Stimulated activated CD4-positive, alpha-beta T cell treated with anti-CD3 and anti-CD28 coated beads, Interleukin-2, amount 100 ng/mL, for 4 hours (primary cell): Measurements from ENCODE around the gene ZNF319.
A peak's percentile ranks its signal among the peaks of the same experiment; 100 is the strongest.
"Not testable (repeated sequence)": the region's sequence is repeated elsewhere in the genome, so short reads cannot be mapped to it uniquely, and the experiment has no call there.

ENCODE experiments used
- DNase-seq: peaks from one replicate; pipeline ENCODE4 v3.0.0-alpha.2; 2020; ENCODE audit warnings: low read depth

The ZNF319 gene

DNA sequence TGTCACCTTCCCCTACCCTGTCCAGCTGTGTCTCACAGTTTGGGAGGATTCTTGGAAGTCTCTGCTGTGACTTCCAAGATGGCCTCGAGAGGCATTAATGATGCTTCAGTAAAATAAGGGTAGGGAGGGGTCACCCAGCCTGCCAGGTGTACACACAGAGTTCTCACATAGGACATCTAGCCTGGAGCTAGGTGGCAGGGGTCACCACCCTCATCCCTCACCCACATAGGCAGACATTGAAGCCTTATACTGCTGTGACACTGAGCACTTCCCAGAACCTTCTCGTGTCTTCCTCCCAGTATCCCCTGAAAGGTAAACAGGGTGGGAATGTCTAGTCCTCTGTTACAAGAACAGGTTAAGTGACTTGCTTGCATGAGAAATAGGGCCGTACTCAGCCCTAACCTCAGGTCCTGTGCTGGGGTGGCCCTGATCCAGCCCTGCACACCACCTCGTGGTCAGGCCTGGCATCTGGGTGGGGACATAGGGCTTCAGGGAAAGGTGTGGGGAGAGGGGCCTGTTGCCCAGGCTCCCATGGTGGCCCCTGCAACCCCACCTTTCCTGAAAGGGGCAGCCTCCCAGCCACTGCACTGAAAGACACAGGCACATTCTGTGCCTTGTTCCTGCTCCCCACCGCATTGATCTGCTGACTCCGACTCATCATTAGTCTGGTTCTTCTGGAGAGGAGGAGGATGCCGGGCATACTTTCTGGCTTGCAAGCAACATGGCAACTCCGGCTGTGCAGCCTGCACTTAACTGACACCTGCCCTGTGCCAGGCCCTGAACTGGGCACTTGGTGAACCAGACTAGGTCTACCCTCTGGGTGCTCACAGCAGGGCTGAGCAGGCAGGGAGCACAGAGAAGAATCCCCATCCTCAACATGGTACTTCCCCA lies 21.4 kb upstream of the ZNF319 start:
- DNase-seq: no peak

DNA sequence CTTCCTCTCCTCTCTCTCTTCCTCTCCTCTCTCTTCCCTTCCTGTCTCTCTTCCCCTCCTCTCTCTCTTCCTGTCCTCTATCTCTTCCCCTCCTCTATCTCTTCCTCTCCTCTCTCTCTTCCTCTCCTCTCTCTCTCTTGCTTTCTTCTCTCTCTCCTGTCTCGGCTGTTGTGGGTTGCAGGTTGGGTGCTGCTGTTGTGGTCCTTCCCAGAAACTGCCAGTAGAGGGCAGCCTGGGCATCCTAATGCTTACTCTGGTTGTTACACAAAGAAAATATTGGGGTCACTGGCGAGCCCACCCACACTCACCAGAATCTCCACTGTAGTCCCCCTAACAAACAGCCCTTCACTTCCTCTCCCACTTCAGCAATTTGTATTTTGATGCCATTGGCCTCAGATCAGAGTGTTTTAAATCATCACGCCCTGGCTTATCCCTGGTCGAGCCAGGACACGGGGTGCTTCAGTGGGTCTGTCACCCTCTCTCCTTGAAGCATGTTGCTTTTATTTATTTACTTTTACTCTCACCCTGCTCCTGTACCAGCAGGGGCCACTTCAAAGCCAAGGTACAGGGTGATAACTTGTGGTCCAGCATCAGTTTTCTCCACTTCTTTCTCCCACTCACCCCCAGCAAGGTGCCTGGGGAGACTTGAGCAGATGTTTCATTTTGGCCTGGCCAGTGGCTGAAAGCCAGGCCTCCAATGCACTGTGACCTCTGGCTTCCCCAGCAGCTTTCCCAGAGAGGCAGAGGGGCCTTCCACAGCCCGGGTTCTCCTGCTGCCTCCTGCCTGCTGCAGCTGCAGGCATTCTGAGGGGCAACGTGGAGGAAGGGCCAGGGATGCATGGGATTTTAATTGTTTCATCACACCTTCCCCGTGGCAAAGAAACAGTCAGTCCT lies 20.4 kb upstream of the ZNF319 start:
- DNase-seq: no peak

DNA sequence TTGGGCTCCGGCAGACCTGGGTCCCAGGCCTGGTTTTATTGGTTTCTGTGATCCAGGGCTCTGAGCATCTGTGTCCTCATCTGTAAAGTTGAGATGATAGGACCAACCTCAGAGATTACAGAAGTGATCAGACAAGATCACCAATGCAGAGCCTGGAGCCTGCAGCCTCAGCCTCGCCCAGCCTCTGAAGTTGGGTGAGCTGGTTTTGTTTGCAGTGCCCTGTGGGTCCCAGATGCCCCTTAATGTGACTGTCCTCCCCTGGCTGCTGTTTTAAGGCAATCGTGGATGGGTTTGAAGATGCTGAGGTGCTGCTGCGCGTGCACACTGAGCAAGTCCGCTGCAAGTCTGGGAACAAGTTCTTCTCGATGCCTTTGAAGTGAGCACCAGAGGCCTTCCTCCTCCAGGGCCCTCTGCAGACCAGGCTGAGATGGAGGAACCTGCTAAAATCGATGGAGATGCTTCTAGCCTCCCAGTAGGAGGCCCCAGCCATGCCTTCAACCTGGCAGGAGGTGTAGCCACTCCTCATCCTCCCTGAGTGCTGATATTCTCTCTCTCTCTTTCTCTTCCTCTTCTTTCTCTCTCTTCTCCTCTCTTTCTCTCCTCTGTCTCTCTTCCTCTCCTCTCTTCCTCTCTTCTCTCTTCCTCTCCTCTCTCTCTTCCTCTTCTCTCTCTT lies 19.5 kb upstream of the ZNF319 start:
- DNase-seq: no peak

DNA sequence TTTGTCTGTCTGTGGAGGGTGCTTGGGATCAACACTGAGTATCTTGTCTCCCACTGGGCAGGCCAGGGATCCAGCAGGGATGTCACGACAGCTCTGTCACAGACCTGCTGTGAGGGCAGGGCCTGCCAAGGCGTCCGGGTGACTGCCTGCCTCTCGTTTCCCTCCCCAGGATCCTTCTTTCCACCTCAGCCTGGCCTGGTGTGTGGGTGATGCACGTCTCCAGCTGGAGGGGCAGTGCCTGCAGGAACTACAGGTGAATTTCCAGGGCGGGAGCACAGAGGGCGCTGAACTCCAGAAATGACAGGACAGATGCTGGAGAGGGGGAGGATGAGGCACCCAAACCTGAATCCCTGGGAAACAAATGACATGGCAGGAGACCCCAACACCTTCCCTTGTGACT lies 18.3 kb upstream of the ZNF319 start:
- DNase-seq: no peak

DNA sequence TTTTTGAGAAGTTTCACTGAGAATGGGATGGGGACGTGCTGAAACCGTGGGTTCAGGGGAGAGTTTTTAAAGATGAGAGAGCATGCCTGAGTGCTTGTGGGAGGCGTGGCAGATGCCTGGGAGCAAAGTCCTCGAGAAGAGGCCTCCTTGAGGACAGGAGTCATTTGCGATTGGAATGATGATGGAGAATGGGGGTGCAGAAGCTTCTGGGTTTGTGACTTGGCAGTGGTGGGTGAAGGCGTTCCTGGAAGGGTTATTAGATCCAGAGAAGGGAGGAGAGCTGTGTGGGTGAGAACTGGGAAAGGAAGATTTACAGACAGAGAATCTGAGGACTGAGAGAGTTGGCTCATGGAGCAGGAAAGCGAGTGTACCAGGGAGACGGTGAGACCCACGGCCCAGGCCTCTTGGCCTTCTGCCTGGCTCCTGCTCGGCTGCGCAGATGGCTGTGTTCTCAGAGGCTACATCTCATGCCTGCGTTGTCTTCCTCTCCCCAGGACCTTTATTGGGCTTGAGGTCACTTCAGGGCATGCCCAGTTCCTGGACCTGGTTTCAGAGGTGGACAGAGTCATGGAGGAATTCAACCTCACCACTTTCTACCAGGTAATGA lies 16.5 kb upstream of the ZNF319 start:
- DNase-seq: no peak

DNA sequence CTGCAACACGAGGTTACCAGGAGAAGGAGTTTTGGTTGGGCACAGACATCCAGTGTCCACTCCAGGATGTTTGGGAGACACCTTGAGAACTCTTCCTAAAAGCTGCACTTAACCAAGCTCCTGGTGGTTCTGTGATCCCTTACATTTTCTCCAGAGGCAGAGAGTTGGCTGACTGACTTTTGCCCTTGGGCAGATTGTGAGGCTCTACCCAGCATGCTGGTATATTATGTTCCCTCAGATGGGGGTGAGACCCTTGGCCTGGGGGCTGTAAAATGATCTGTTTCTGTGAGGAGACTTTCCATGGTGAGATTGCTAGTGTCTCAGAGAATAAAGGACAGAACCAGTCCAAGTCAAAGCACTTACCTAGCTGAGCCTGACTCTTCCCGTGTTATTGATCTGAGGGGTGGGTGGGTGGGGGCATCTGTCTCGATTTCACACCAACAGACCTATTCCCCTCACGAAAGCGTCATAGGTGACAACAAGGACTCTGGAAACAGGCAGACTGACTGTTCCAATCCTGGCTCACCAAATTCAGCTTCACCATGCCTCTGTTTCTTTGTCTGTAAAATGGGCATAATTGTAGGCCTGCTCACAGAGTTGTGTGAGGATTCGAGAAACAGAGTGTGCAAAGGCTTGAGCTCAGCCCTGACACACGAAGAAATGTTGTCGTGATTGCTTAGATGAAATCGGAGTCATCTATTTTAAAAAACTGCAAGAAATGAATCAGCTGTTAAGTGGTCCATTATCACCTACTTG lies 12.9 kb upstream of the ZNF319 start:
- DNase-seq: no peak

DNA sequence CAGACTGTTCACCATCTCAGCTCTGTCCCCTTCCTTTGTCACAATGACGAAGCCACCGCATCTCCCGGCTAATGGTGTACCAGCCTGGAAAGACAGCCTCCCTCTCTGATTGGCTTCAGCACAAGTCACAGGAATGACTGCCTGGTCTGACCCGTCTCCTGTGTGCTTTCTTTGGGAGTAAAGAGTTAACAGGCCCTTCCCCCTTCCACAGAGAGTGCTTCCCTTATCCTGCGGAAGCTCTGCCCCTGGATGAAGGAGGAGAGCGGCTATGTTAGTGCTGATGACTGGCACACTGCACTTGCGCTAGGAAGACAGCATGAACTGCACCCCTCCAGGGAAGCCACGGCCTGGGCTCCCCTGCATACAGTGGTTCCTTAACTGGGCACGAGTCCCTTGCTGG lies 12.0 kb upstream of the ZNF319 start:
- no peak for DNase-seq

DNA sequence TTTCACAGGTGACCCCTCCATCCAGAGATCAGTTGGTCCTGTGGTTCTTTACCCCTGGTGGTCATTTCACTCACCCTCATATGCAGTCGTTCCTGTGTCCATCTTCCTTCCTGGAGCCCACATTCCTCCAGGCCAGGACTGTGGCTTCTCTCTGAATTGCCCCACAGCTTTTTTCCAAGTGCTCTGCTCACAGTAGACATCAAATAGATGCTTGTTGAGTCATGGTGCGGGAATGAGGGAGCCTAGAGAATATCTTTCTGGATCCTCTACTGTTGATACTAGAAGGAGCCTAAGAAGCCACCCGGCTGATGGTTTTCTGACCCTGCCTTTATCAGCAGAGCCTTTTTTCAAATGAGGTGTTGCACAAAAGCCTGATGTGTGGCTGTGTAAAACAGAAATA lies 11.2 kb upstream of the ZNF319 start:
- no peak for DNase-seq

DNA sequence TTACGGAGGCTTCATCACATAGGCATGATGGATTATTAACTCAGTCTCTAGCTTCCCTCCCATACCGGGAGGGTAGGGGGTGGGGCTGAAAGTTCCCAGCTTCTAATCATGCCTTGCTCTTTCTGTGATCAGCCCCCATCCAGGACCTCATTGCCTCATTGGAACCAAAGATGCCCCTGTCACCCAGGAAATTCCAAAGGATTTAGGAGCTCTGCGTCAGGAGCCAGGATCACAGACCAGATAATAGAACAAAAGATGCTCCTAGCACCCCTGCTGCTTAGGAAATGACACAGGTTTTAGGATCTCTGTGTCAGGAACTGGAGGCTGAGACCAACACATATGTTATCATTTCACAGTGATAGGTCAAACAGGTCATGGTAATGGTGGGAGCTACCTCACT lies 10.4 kb upstream of the ZNF319 start:
- DNase-seq: no peak

DNA sequence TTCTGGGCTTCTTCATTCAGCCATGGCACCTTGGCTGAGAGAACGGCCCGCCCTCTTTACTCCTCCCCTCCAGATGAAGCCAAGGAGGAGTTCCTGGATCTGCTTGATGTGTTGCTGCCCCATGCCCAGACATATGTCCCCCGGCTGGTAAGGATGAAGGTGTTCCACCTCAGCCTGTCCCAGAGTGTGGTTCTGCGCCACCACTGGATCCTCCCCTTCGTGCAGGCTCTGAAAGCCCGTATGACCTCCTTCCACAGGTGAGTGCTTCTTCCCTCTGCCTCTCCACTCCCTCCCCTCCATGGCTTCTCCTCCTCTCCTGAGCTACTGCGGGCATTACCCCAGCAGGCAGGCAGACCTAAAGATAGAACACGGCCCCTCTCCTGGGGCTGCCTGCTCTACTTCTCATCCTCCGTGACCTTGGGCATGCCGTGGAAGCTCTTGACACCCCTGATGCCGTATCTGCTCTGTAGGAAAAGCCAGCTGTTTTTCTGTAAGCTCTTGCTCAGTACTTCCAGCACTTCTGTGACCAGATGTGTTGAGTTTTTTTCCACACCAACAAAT lies 9.5 kb upstream of the ZNF319 start:
- no peak for DNase-seq

DNA sequence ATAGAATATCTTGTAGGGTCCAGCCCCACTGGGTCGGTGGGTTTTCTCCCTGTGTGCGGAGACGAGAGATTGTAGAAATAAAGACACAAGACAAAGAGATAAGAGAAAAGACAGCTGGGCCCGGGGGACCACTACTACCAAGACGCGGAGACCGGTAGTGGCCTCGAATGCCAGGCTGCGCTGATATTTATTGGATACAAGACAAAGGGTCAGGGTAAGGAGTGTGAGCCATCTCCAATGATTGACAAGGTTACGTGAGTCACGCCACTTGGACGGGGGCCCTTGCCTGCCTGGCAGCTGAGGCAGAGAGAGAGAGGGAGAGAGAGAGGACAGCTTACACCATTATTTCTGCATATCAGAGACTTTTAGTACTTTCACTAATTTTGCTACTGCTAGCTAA lies 4.3 kb upstream of the ZNF319 start:
- not testable (repeated sequence) for DNase-seq

DNA sequence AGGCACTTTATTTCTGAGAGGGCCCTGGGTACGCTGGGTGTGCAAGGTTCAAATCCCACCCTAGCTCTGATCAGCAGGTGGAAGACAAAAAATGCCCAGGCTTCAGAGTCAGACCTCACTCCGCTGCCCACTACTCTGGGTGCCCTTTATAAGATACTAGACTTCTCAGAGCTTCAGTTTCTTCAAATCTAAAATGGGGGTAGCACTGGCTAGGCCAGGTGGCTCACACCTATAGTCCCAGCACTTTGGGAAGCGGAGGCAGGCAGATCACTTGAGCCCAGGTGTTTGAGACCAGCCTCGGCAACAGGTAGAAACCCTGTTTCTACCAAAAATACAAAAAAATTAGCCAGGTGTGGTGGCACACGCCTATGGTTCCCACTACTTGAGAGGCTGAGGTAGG lies 2.5 kb upstream of the ZNF319 start:
- DNase-seq: no peak

DNA sequence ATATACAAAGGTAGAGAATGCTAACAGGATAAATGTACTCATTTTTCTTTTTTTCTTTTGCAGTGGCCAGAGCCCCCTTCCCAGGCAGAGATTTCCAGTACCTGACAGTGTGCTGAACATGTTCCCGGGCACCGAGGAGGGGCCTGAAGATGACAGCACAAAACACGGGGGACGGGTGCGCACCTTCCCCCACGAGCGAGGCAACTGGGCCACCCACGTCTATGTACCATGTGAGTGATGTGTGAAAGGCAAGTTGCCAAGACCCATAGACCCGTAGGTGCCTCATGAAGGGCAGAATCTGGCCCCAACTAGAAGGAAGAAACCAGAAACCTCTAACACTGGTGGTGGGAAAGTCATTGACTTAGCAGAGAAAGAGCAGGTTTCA lies 1.9 kb upstream of the ZNF319 start:
- DNase-seq: no peak

DNA sequence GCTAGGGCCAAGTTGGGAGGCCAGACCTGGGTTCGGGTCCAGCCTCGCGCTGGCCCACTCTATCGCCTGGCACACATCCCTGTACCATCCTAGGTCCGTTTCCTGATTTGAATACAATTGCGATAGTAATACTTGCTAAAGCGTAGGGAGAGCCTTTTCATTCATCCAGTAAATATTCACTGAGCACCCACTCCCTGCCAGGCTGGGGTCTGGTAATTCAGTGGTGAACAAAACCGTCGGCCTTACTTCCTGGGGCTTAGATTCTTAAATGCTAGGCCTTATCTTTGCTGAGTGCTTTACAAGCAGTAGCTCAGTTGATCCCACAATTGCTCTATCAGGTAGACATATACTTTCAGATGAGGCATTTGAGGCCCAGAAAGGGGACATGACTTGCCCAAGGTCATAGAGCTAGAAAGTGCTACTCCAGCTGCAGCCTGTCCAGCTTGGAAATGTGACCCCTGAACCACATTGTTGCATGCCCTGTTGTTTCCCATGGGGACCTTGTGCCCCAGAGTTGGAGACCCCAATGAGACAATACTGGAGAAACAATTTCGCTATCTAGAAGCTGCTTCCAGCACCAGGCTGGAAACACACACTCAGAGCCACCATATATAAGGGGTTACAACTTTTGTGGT lies 1.4 kb upstream of the ZNF319 start:
- no peak for DNase-seq

DNA sequence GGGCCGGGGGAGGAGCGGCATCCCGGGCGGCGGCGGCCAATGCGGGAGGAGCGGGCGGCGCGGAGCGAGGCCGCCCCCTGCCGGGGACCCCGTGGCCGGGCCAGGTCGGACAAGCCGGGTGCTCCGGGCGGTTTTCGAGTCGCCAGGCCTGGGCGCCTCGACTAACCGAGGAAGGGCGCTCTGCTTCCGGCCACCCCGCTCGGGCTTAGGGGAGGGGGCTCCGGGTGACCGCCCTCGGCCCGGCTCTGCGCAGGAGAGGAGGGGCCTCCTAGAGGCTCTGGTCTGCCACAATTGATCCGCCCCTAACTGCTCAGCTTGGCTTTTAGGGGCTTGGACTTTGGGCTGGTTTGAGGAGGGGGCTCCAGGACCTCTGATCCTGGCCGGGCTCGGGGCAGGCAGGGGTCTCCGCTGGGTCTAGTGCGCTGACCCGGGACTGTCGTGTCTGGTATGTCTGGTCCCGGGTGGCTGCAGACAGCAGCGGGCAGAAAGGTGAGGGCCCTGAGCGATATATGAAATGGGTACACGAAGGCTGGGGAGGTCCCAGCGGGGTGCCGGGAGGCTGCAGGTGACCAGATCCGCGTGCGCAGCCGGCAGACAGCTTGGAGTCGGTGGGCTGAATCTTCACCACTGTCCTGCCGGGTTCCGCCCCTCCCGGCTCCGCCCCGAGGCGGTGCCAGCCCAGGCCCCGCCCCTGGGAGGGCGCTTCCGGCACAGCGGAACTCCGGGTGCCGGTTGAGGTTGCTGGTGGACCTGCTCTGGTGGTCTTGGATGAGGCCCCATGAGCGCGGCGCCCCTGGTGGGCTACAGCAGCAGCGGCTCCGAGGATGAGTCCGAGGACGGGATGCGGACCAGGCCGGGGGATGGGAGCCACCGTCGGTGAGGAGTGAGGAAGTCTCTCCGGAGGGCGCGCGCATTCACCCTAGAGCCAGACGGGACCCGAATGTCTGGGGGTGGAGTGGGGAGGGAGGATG lies 519 bp upstream of the ZNF319 start, which contains the start of gene USB1:
USB1 (plus strand) TSS at position 702 of the 971 bp plus-strand sequence; CDS start at position 779, 77 bp downstream.
- DNase-seq: peak; percentile 73

DNA sequence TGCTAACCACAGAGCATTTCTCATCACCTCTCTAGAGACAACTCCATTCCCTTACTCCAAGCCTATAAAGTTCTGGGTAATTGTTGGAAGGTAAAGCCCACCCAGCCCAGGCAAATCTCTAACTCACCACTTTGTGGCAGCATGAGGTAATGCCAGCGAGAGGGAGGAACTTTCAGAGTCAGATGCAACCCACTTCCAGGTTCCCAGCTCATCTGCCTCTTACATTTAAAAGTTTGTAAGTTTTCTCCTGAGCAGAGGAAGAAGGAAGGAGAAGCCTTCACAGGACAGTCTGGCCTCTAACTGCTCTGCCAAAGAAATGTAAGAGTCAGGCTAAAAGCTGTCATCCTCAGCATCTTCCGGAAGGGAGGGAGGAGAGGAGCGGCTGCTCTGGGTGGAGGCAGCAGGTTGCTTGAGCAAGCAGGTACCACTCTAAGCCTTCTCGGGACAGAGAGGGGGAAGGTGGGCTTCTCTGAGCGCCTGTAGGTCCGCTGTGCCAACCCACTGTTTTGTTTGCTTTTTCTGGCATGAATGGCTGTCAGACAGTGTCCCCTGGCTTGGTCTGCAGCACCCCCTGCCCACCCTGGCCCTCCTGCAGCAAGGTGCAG lies 1.0 kb downstream of the ZNF319 start:
- no peak for DNase-seq

DNA sequence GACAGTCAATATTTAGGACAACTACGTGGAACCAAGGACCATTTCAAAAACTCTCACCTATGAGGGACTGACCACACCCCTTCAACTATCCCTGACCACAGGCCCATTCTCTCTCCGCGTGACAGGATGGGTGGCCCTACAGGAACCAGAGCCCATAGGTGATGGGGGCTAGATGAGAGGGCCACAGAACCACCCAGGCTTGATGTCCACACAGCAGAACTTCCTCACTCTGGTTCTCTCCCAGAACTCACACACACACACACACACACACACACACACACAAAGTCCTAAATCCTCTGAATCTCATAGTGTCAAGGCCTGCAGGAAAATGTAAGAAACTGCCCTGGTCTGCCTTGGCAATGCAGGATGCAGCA lies 1.5 kb downstream of the ZNF319 start:
- DNase-seq: no peak

DNA sequence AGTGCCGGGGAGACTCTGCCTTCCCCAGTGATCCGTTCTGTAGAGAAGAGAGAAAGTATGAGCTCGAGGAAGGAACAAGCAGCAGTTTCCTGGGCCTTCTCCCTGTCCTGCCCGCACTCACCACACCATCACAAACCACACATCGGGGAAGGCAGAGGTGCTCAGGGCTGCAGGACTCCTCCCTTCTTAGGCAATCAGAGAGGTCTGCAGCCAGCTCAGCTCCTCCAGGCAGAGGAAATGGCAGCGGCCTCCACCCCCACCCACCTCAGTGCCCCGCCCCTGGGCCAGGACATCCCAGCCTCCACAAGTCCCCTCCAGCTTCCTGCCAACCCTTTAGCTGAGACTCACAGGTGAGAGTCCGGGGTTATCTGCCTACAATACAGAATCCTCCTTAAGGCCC lies 2.0 kb downstream of the ZNF319 start:
- no peak for DNase-seq
